Liver (tissue), 9 donors: ENCODE measurements around the gene PRIMA1. TPM values are rescaled to one million over a fixed set of nuclear protein-coding genes. Genes with fewer than 3 reads are reported as not detected.

Experiments used
- DNase-seq: peaks from one replicate; pipeline ENCODE4 v3.0.0-alpha.2; 2017; ENCODE audit warnings: low spot score
- H3K27ac ChIP-seq, 2 donors: one replicate each; pipeline ENCODE4 v1.7.0; 2013; ENCODE audit warnings: inconsistent platforms in 2 of 2, low read length in 2 of 2, control low read depth in 1 of 2, low read depth in 1 of 2, mild to moderate bottlenecking in 1 of 2
- H3K27me3 ChIP-seq, 4 donors: one replicate each; pipeline versions ENCODE4 v1.6.1 to v1.7.0; 2013; ENCODE audit warnings: low read length in 3 of 4, inconsistent platforms in 1 of 4, mild to moderate bottlenecking in 1 of 4, moderate library complexity in 1 of 4; ENCODE audit not compliant: control insufficient read depth in 4 of 4, insufficient read depth in 4 of 4
- H3K36me3 ChIP-seq, 4 donors: one replicate each; pipeline versions ENCODE4 v1.6.1 to v1.7.0; 2013; ENCODE audit warnings: low read length in 3 of 4, mild to moderate bottlenecking in 3 of 4, low read depth in 1 of 4, moderate library complexity in 1 of 4; ENCODE audit not compliant: control insufficient read depth in 4 of 4, insufficient read depth in 3 of 4
- H3K4me1 ChIP-seq, 4 donors: one replicate each; pipeline versions ENCODE4 v1.6.1 to v1.7.0; 2013; ENCODE audit warnings: low read length in 3 of 4, mild to moderate bottlenecking in 3 of 4, moderate library complexity in 1 of 4; ENCODE audit not compliant: control insufficient read depth in 4 of 4, insufficient read depth in 4 of 4
- H3K4me3 ChIP-seq, 3 donors: one replicate each; pipeline versions ENCODE4 v1.6.1 to v1.7.0; 2013; ENCODE audit warnings: low read length in 3 of 3, control low read depth in 1 of 3, low read depth in 1 of 3, mild to moderate bottlenecking in 1 of 3
- H3K9ac ChIP-seq, 2 donors: one replicate each; pipeline ENCODE4 v1.7.0; 2013; ENCODE audit warnings: low read length in 2 of 2, mild to moderate bottlenecking in 2 of 2, moderate library complexity in 2 of 2, control low read depth in 1 of 2, low read depth in 1 of 2
- H3K9me3 ChIP-seq, 4 donors: one replicate each; pipeline versions ENCODE4 v1.6.1 to v1.7.0; 2013; ENCODE audit warnings: low read length in 3 of 4; ENCODE audit not compliant: control insufficient read depth in 4 of 4
- EGR1 ChIP-seq, 2 donors: IDR thresholded peaks; 2 replicates each; pipeline ENCODE4 v1.6.1; 2016 to 2018; ENCODE audit warnings: antibody characterized with exemption in 2 of 2, low read depth in 2 of 2
- FOXA1 ChIP-seq: IDR thresholded peaks from 2 replicates; pipeline ENCODE4 v1.6.1; 2016; ENCODE audit warnings: antibody characterized with exemption
- GABPA ChIP-seq, 2 donors: IDR thresholded peaks in 1 of 2; conservative IDR thresholded peaks in 1 of 2; 2 replicates each; pipeline ENCODE4 v1.6.1; 2016; ENCODE audit warnings: antibody characterized with exemption in 2 of 2, mild to moderate bottlenecking in 1 of 2, moderate library complexity in 1 of 2
- HNF4A ChIP-seq, 2 donors: conservative IDR thresholded peaks; 2 replicates each; pipeline ENCODE4 v1.6.1; 2016; ENCODE audit warnings: antibody characterized with exemption in 2 of 2, mild to moderate bottlenecking in 2 of 2
- HNF4G ChIP-seq: IDR thresholded peaks from 2 replicates; pipeline ENCODE4 v1.6.1; 2016; ENCODE audit warnings: antibody characterized with exemption
- JUND ChIP-seq, 2 donors: IDR thresholded peaks; 2 replicates each; pipeline ENCODE4 v1.6.1; 2016; ENCODE audit warnings: antibody characterized with exemption in 2 of 2
- NR2F2 ChIP-seq: IDR thresholded peaks from 2 replicates; pipeline ENCODE4 v1.6.1; 2016; ENCODE audit warnings: antibody characterized with exemption
- RAD21 ChIP-seq, 2 donors: IDR thresholded peaks; 2 replicates each; pipeline ENCODE4 v1.6.1; 2016; ENCODE audit warnings: antibody characterized with exemption in 2 of 2, mild to moderate bottlenecking in 2 of 2
- RXRA ChIP-seq, 2 donors: IDR thresholded peaks; 2 replicates each; pipeline ENCODE4 v1.6.1; 2017 to 2018; ENCODE audit warnings: antibody characterized with exemption in 2 of 2, mild to moderate bottlenecking in 1 of 2
- SP1 ChIP-seq: IDR thresholded peaks from 2 replicates; pipeline ENCODE4 v1.6.1; 2018; ENCODE audit warnings: antibody characterized with exemption, mild to moderate bottlenecking
- TAF1 ChIP-seq: conservative IDR thresholded peaks from 2 replicates; pipeline ENCODE4 v1.6.1; 2016; ENCODE audit warnings: antibody characterized with exemption, mild to moderate bottlenecking
- YY1 ChIP-seq: IDR thresholded peaks from 2 replicates; pipeline ENCODE4 v1.6.1; 2016; ENCODE audit warnings: antibody characterized with exemption, mild to moderate bottlenecking
- WGBS: extraction: QIAGEN DNeasy Blood & Tissue Kit; methylation state at CpG from one replicate; pipeline ENCODE4 v1.1.7; 2013; 5-methylcytosine and 5-hydroxymethylcytosine counted together
- polyA plus RNA-seq, 2 donors: library from polyadenylated mRNA; stranded (reverse) in 1 of 2; unstranded in 1 of 2; fragments of 200-250 nt in 1 of 2; fragments of >200 nt in 1 of 2; fragmentation: Nextera tagmentation in 1 of 2; extraction: Ambion mirVana in 1 of 2; gene quantifications; one replicate each; pipeline versions ENCODE4 v1.2.1 to v1.2.3, GENCODE V29; 2013 to 2015
- total RNA-seq, 2 donors: library from RNA; depleted of rRNA; stranded (reverse); fragments of >200 nt; gene quantifications; one replicate each; pipeline ENCODE4 v1.2.3, GENCODE V29; 2014
- TF ChIP-seq, protein P1 (sequence below): IDR thresholded peaks from 2 replicates; pipeline ENCODE4 v1.6.1; 2016; ENCODE audit warnings: antibody characterized with exemption, mild to moderate bottlenecking
- TF ChIP-seq, protein P2 (sequence below): IDR thresholded peaks from 2 replicates; pipeline ENCODE4 v1.6.1; 2016; ENCODE audit warnings: antibody characterized with exemption
- TF ChIP-seq, protein P3 (sequence below): IDR thresholded peaks from 2 replicates; pipeline ENCODE4 v1.6.1; 2016; ENCODE audit warnings: antibody characterized with exemption
- TF ChIP-seq, protein P4 (sequence below): IDR thresholded peaks from 2 replicates; pipeline ENCODE4 v1.6.1; 2016; ENCODE audit warnings: antibody characterized with exemption
- donor health status: healthy.
- donor health status: healthy.
- donor health status: healthy.
- donor health status: healthy.
- donor health status: healthy.

Gene PRIMA1
- total and polyA plus RNA-seq, 4 donors: 0.08 to 0.38 (median 0.13) TPM; not detected in 1

DNA sequence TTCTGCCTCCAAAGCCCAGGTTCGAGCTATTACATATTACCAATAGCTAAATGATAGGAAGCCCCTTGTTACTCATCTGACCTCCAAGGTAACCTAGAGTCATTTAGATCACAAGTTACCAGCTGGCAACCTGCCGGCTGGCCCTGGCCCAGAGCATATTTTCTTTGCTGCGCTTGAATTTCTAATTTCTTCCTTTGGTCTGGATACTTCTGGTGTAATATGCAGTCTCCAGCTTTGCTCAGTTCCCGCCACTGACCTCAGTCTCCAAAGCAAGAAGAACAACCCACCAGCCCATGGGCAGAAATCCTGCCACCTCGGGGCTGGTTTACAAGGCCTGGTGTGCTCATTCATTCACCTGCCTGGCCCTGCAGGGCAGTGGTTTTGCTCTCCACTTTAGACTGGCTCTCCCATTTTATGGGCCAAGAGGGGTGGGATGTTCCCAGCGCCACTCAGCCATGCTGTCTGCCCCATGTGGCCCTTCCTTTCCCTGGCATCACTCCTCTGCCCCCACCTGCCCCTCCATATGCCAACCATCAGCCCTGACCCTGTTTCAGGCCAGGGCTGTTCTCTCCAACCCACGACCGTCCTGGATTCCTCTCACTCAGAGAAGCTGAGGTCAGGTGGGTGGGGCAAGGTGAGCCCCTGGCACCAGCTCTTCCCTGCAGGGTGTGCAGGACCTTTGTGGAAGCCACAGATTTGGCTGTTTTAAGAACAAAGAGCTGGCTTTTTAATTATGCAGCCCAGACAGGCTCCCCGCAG lies 76.0 kb downstream of the PRIMA1 start:
- TF ChIP-seq TAF1 (no peak), HNF4G (no peak), NR2F2 (no peak), GABPA (IDR thresholded peaks at IDR 0.05 in 1 of 2, conservative IDR thresholded peaks at IDR 0.05 in 1 of 2) (no peak), JUND (IDR thresholded peaks at IDR 0.05) (no peak), YY1 (no peak), RAD21 (IDR thresholded peaks at IDR 0.05) (no peak), RXRA (IDR thresholded peaks at IDR 0.05) (no peak), SP1 (no peak), FOXA1 (no peak), EGR1 (IDR thresholded peaks at IDR 0.05; ENCODE audit: low read depth in 2 of 2) (no peak)
- TF ChIP-seq, protein P1, sequence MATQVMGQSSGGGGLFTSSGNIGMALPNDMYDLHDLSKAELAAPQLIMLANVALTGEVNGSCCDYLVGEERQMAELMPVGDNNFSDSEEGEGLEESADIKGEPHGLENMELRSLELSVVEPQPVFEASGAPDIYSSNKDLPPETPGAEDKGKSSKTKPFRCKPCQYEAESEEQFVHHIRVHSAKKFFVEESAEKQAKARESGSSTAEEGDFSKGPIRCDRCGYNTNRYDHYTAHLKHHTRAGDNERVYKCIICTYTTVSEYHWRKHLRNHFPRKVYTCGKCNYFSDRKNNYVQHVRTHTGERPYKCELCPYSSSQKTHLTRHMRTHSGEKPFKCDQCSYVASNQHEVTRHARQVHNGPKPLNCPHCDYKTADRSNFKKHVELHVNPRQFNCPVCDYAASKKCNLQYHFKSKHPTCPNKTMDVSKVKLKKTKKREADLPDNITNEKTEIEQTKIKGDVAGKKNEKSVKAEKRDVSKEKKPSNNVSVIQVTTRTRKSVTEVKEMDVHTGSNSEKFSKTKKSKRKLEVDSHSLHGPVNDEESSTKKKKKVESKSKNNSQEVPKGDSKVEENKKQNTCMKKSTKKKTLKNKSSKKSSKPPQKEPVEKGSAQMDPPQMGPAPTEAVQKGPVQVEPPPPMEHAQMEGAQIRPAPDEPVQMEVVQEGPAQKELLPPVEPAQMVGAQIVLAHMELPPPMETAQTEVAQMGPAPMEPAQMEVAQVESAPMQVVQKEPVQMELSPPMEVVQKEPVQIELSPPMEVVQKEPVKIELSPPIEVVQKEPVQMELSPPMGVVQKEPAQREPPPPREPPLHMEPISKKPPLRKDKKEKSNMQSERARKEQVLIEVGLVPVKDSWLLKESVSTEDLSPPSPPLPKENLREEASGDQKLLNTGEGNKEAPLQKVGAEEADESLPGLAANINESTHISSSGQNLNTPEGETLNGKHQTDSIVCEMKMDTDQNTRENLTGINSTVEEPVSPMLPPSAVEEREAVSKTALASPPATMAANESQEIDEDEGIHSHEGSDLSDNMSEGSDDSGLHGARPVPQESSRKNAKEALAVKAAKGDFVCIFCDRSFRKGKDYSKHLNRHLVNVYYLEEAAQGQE: no peak
- TF ChIP-seq, protein P2, sequence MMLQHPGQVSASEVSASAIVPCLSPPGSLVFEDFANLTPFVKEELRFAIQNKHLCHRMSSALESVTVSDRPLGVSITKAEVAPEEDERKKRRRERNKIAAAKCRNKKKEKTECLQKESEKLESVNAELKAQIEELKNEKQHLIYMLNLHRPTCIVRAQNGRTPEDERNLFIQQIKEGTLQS: no peak
- TF ChIP-seq, protein P3, sequence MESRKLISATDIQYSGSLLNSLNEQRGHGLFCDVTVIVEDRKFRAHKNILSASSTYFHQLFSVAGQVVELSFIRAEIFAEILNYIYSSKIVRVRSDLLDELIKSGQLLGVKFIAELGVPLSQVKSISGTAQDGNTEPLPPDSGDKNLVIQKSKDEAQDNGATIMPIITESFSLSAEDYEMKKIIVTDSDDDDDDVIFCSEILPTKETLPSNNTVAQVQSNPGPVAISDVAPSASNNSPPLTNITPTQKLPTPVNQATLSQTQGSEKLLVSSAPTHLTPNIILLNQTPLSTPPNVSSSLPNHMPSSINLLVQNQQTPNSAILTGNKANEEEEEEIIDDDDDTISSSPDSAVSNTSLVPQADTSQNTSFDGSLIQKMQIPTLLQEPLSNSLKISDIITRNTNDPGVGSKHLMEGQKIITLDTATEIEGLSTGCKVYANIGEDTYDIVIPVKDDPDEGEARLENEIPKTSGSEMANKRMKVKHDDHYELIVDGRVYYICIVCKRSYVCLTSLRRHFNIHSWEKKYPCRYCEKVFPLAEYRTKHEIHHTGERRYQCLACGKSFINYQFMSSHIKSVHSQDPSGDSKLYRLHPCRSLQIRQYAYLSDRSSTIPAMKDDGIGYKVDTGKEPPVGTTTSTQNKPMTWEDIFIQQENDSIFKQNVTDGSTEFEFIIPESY: no peak
- TF ChIP-seq, protein P4, sequence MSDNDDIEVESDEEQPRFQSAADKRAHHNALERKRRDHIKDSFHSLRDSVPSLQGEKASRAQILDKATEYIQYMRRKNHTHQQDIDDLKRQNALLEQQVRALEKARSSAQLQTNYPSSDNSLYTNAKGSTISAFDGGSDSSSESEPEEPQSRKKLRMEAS: no peak
- Histone ChIP-seq H3K4me3 (no peak overlapping the region), H3K9ac (no peak overlapping the region), H3K36me3 (no peaks in the 10 kb centered on the region), H3K27ac (no peak overlapping the region), H3K4me1 (no peaks in the 10 kb centered on the region), H3K27me3 (no peaks in the 10 kb centered on the region), H3K9me3 (no peaks in the 10 kb centered on the region)
- 64% methylated on average over 9 of the region's 9 CpGs for WGBS
- DNase-seq: no peak

DNA sequence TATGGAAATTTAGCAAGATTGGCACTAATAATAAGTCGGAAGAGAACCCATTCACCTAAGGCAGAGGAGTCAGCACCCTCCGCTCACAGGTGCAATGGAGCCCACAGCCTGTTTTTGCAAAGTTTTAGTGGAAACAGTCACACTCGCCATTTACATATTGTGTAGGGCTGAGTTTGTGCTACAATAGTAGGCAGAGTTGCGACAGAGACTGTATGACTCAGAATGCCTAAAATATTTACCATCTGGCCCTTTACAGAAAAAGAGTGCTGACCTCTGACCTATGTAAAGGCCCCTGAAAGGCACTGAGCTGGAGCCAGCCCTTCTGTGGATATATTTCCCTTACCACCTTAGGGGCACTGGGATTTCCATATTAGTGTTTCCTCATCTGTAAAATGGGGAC lies 79.0 kb downstream of the PRIMA1 start:
- no peaks in the 10 kb centered on the region for H3K36me3 ChIP-seq
- no peak overlapping the region for H3K9ac ChIP-seq
- 89% methylated on average over 4 of the region's 4 CpGs for WGBS
- no peak for DNase-seq
- no peak overlapping the region for H3K4me3 ChIP-seq
- no peaks in the 10 kb centered on the region for H3K4me1 ChIP-seq
- H3K27ac ChIP-seq: no peak overlapping the region
- no peaks in the 10 kb centered on the region for H3K9me3 ChIP-seq
- H3K27me3 ChIP-seq: no peaks in the 10 kb centered on the region
- no peak for TF ChIP-seq NR2F2
- no peak for TF ChIP-seq RXRA (IDR thresholded peaks at IDR 0.05)
- TF ChIP-seq, protein P1: no peak
- TF ChIP-seq, protein P4: no peak
- no peak for TF ChIP-seq HNF4A (conservative IDR thresholded peaks at IDR 0.05)
- TF ChIP-seq YY1: no peak
- no peak for TF ChIP-seq JUND (IDR thresholded peaks at IDR 0.05)
- TF ChIP-seq, protein P2: no peak
- TF ChIP-seq HNF4G: no peak
- TF ChIP-seq GABPA (IDR thresholded peaks at IDR 0.05 in 1 of 2, conservative IDR thresholded peaks at IDR 0.05 in 1 of 2): no peak
- no peak for TF ChIP-seq TAF1
- TF ChIP-seq, protein P3: no peak
